Measurements from ENCODE around the gene TMEFF2.

DNA sequence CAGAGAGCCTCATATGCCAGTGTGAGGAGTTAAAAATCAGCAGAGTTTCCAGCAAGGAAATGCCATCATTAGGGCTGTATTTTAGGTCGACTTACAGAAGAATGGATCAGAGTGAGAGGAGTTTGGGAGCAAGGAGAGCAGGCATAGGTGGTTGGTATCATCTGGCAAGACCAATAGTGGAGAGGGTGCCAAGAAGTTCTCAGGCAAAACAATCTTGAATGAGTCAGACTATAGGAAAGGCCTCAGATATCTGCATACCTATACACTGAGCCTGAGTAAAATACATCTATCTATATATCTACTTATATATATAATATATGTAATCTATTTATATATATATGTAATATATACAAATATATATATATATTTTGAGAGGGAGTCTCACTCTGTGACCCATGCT, 57.3 kb downstream of the TMEFF2 start:
- TF ChIP-seq, protein P1, sequence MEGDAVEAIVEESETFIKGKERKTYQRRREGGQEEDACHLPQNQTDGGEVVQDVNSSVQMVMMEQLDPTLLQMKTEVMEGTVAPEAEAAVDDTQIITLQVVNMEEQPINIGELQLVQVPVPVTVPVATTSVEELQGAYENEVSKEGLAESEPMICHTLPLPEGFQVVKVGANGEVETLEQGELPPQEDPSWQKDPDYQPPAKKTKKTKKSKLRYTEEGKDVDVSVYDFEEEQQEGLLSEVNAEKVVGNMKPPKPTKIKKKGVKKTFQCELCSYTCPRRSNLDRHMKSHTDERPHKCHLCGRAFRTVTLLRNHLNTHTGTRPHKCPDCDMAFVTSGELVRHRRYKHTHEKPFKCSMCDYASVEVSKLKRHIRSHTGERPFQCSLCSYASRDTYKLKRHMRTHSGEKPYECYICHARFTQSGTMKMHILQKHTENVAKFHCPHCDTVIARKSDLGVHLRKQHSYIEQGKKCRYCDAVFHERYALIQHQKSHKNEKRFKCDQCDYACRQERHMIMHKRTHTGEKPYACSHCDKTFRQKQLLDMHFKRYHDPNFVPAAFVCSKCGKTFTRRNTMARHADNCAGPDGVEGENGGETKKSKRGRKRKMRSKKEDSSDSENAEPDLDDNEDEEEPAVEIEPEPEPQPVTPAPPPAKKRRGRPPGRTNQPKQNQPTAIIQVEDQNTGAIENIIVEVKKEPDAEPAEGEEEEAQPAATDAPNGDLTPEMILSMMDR (conservative IDR thresholded peaks at IDR 0.05; ENCODE audit: low read length) = no peak
- TF ChIP-seq EZH2phosphoT487 (IDR thresholded peaks at IDR 0.05; ENCODE audit: borderline replicate concordance) = no peak

Data from Loucy (cell line).